ENCODE data around the gene GPC5.

Gene GPC5

GRCh38 chr13:91729859-91730258, 331.4 kb downstream of the GPC5 start:
- WGBS, result 86% methylated on average over 1 of the region's 1 CpG
- H3K9ac ChIP-seq (ENCODE audit: low read length), result no peak overlapping the region

DNA sequence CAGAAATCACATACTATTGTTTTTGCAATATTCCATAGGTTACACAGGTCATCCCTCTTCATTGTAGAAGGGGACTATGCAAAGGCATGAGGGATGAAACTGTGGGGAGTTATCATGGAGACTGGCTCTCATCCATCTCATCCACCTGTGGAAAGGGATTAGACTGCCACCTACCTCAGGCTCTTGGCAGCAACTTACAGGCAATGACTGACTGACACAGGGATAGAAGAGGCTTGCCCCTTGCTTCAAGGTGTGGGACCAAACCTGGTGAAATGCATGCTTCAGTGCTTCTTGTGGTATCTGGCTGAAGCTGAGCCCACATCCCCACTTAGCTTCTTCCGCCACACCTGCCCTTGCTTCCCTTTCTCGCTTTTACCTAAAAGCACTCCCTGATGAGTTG, 341.3 kb downstream of the GPC5 start:
- Histone ChIP-seq H3K14ac (ENCODE audit: low read length in 2 of 2) (peak overlapping the region in 1 of 2 experiments; percentile 18), H3K4ac (ENCODE audit: low read depth in 1 of 2, low read length in 2 of 2) (no peak overlapping the region), H2BK5ac (ENCODE audit: low read depth, low read length, poor library complexity, severe bottlenecking) (no peak overlapping the region), H2AFZ (ENCODE audit: low read depth, low read length) (no peak overlapping the region), H3K4me3 (ENCODE audit: insufficient read depth in 1 of 2, low read depth in 1 of 2, low read length in 2 of 2) (no peak overlapping the region), H2BK12ac (ENCODE audit: low read length in 2 of 2) (no peak overlapping the region), H2AK5ac (ENCODE audit: low read length, severe bottlenecking) (no peak overlapping the region), H3K9me3 (ENCODE audit: control insufficient read depth, low read length) (no peaks in the 10 kb centered on the region), H3K4me1 (ENCODE audit: control insufficient read depth, insufficient read depth, low read depth, low read length) (no peaks in the 10 kb centered on the region), H3K4me2 (ENCODE audit: low read length, poor library complexity, severe bottlenecking) (no peak overlapping the region), H4K91ac (ENCODE audit: low read length) (no peak overlapping the region), H3K27me3 (ENCODE audit: control insufficient read depth in 1 of 2, insufficient read depth in 1 of 2, low read length in 2 of 2) (no peaks in the 10 kb centered on the region), H3K23ac (ENCODE audit: low read length in 2 of 2) (no peak overlapping the region), H3K9ac (ENCODE audit: low read length) (no peak overlapping the region), H3K27ac (ENCODE audit: low read length, poor library complexity, severe bottlenecking) (no peak overlapping the region), H4K8ac (ENCODE audit: low read length) (no peak overlapping the region), H3K79me1 (replicated peaks; ENCODE audit: low read length, poor library complexity, severe bottlenecking) (no peaks in the 10 kb centered on the region), H3K36me3 (ENCODE audit: control insufficient read depth in 1 of 2, insufficient read depth in 2 of 2, low read depth in 1 of 2, low read length in 2 of 2) (no peaks in the 10 kb centered on the region), H2BK15ac (ENCODE audit: low read depth, poor library complexity, severe bottlenecking) (no peak overlapping the region), H2BK120ac (ENCODE audit: low read depth, low read length) (no peak overlapping the region), H3K18ac (ENCODE audit: low read depth in 1 of 2, low read length in 2 of 2) (no peak overlapping the region)
- 100% methylated on average over 1 of the region's 2 CpGs for WGBS
- no peak for DNase-seq

More at GRCh38 chr13:91729859-91730258, 331.4 kb downstream of the GPC5 start:
- Histone ChIP-seq H3K18ac (ENCODE audit: low read depth in 1 of 2, low read length in 2 of 2) (no peak overlapping the region), H2AK5ac (ENCODE audit: low read length, severe bottlenecking) (no peak overlapping the region), H3K79me1 (replicated peaks; ENCODE audit: low read length, poor library complexity, severe bottlenecking) (no peaks in the 10 kb centered on the region), H3K9me3 (ENCODE audit: control insufficient read depth, low read length) (no peaks in the 10 kb centered on the region), H2BK120ac (ENCODE audit: low read depth, low read length) (no peak overlapping the region), H4K91ac (ENCODE audit: low read length) (no peak overlapping the region), H2BK15ac (ENCODE audit: low read depth, poor library complexity, severe bottlenecking) (no peak overlapping the region), H3K14ac (ENCODE audit: low read length in 2 of 2) (no peak overlapping the region), H3K4me3 (ENCODE audit: insufficient read depth in 1 of 2, low read depth in 1 of 2, low read length in 2 of 2) (no peak overlapping the region), H2AFZ (ENCODE audit: low read depth, low read length) (no peak overlapping the region), H3K27me3 (ENCODE audit: control insufficient read depth in 1 of 2, insufficient read depth in 1 of 2, low read length in 2 of 2) (no peaks in the 10 kb centered on the region), H2BK5ac (ENCODE audit: low read depth, low read length, poor library complexity, severe bottlenecking) (no peak overlapping the region), H3K23ac (ENCODE audit: low read length in 2 of 2) (no peak overlapping the region), H2BK12ac (ENCODE audit: low read length in 2 of 2) (no peak overlapping the region), H3K4ac (ENCODE audit: low read depth in 1 of 2, low read length in 2 of 2) (no peak overlapping the region), H3K4me1 (ENCODE audit: control insufficient read depth, insufficient read depth, low read depth, low read length) (no peaks in the 10 kb centered on the region), H4K8ac (ENCODE audit: low read length) (no peak overlapping the region), H3K36me3 (ENCODE audit: control insufficient read depth in 1 of 2, insufficient read depth in 2 of 2, low read depth in 1 of 2, low read length in 2 of 2) (no peaks in the 10 kb centered on the region), H3K4me2 (ENCODE audit: low read length, poor library complexity, severe bottlenecking) (no peak overlapping the region), H3K27ac (ENCODE audit: low read length, poor library complexity, severe bottlenecking) (no peak overlapping the region)
- no peak for DNase-seq

DNA sequence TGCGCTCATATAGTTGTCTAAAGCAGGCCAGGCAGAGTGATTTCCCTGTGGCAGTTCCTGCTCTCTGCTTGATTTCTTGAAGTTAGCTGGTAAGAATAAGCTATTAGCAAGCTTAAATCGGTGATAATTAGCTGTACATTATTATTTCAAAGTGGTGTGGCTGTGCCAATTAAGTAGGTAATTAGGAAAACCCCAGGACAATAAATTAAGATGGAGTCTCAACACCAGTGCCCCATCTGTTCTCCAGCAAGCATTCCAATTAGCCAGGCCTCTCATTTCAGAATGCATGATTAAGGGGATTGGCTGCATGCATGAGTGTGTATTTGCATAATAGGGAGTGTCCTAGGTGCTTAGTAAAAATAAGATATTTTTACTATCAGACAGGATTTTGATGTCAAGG, 342.3 kb downstream of the GPC5 start:
- no peak for DNase-seq
- Histone ChIP-seq H4K8ac (ENCODE audit: low read length) (no peak overlapping the region), H3K4me2 (ENCODE audit: low read length, poor library complexity, severe bottlenecking) (no peak overlapping the region), H3K23ac (ENCODE audit: low read length in 2 of 2) (no peak overlapping the region), H4K91ac (ENCODE audit: low read length) (no peak overlapping the region), H3K9ac (ENCODE audit: low read length) (no peak overlapping the region), H3K27ac (ENCODE audit: low read length, poor library complexity, severe bottlenecking) (no peak overlapping the region), H2BK12ac (ENCODE audit: low read length in 2 of 2) (no peak overlapping the region), H2BK120ac (ENCODE audit: low read depth, low read length) (no peak overlapping the region), H3K14ac (ENCODE audit: low read length in 2 of 2) (no peak overlapping the region), H2AFZ (ENCODE audit: low read depth, low read length) (no peak overlapping the region), H2BK5ac (ENCODE audit: low read depth, low read length, poor library complexity, severe bottlenecking) (no peak overlapping the region), H3K4me3 (ENCODE audit: insufficient read depth in 1 of 2, low read depth in 1 of 2, low read length in 2 of 2) (no peak overlapping the region), H2BK15ac (ENCODE audit: low read depth, poor library complexity, severe bottlenecking) (no peak overlapping the region), H3K9me3 (ENCODE audit: control insufficient read depth, low read length) (no peaks in the 10 kb centered on the region), H3K36me3 (ENCODE audit: control insufficient read depth in 1 of 2, insufficient read depth in 2 of 2, low read depth in 1 of 2, low read length in 2 of 2) (no peaks in the 10 kb centered on the region), H3K79me1 (replicated peaks; ENCODE audit: low read length, poor library complexity, severe bottlenecking) (no peaks in the 10 kb centered on the region), H2AK5ac (ENCODE audit: low read length, severe bottlenecking) (no peak overlapping the region), H3K18ac (ENCODE audit: low read depth in 1 of 2, low read length in 2 of 2) (no peak overlapping the region), H3K4ac (ENCODE audit: low read depth in 1 of 2, low read length in 2 of 2) (no peak overlapping the region), H3K27me3 (ENCODE audit: control insufficient read depth in 1 of 2, insufficient read depth in 1 of 2, low read length in 2 of 2) (no peaks in the 10 kb centered on the region), H3K4me1 (ENCODE audit: control insufficient read depth, insufficient read depth, low read depth, low read length) (no peaks in the 10 kb centered on the region)
- WGBS, result 60% methylated on average over 2 of the region's 2 CpGs

GRCh38 chr13:91741925-91742324, 343.5 kb downstream of the GPC5 start:
- Histone ChIP-seq H4K91ac (ENCODE audit: low read length) (no peak overlapping the region), H3K79me1 (replicated peaks; ENCODE audit: low read length, poor library complexity, severe bottlenecking) (no peaks in the 10 kb centered on the region), H2BK120ac (ENCODE audit: low read depth, low read length) (no peak overlapping the region), H2BK5ac (ENCODE audit: low read depth, low read length, poor library complexity, severe bottlenecking) (no peak overlapping the region), H3K14ac (ENCODE audit: low read length in 2 of 2) (no peak overlapping the region), H3K4me3 (ENCODE audit: insufficient read depth in 1 of 2, low read depth in 1 of 2, low read length in 2 of 2) (no peak overlapping the region), H3K18ac (ENCODE audit: low read depth in 1 of 2, low read length in 2 of 2) (no peak overlapping the region), H3K27ac (ENCODE audit: low read length, poor library complexity, severe bottlenecking) (no peak overlapping the region), H3K36me3 (ENCODE audit: control insufficient read depth in 1 of 2, insufficient read depth in 2 of 2, low read depth in 1 of 2, low read length in 2 of 2) (no peaks in the 10 kb centered on the region), H3K4ac (ENCODE audit: low read depth in 1 of 2, low read length in 2 of 2) (no peak overlapping the region), H3K9me3 (ENCODE audit: control insufficient read depth, low read length) (no peaks in the 10 kb centered on the region), H4K8ac (ENCODE audit: low read length) (no peak overlapping the region), H3K23ac (ENCODE audit: low read length in 2 of 2) (no peak overlapping the region), H2AFZ (ENCODE audit: low read depth, low read length) (no peak overlapping the region), H2AK5ac (ENCODE audit: low read length, severe bottlenecking) (no peak overlapping the region), H2BK12ac (ENCODE audit: low read length in 2 of 2) (no peak overlapping the region), H2BK15ac (ENCODE audit: low read depth, poor library complexity, severe bottlenecking) (no peak overlapping the region), H3K4me1 (ENCODE audit: control insufficient read depth, insufficient read depth, low read depth, low read length) (no peaks in the 10 kb centered on the region), H3K4me2 (ENCODE audit: low read length, poor library complexity, severe bottlenecking) (no peak overlapping the region), H3K27me3 (ENCODE audit: control insufficient read depth in 1 of 2, insufficient read depth in 1 of 2, low read length in 2 of 2) (no peaks in the 10 kb centered on the region), H3K9ac (ENCODE audit: low read length) (no peak overlapping the region)
- WGBS, result 50% methylated on average over 1 of the region's 2 CpGs
- DNase-seq, result no peak
